Skeletal muscle satellite cell (primary cell): ENCODE results near the gene ELOB.
A peak's percentile ranks its signal among the peaks of the same experiment; 100 is the strongest.
"Not testable (repeated sequence)": the region's sequence is repeated elsewhere in the genome, so short reads cannot be mapped to it uniquely, and the experiment has no call there.

Experiments used
- H3K27me3 ChIP-seq: 2 replicates; pipeline ENCODE4 v1.7.0; 2013; ENCODE audit warnings: low read length; ENCODE audit not compliant: control insufficient read depth, insufficient read depth
- H3K36me3 ChIP-seq: 2 replicates; pipeline ENCODE4 v1.7.0; 2013; ENCODE audit warnings: mild to moderate bottlenecking, control low read depth, low read length; ENCODE audit not compliant: insufficient read depth
- H3K4me1 ChIP-seq: 2 replicates; pipeline ENCODE4 v1.7.0; 2013; ENCODE audit warnings: low read length; ENCODE audit not compliant: control insufficient read depth, insufficient read depth
- H3K4me2 ChIP-seq: 2 replicates; pipeline ENCODE4 v1.7.0; 2013; ENCODE audit warnings: mild to moderate bottlenecking, low read length
- H3K4me3 ChIP-seq: 2 replicates; pipeline ENCODE4 v1.7.0; 2013; ENCODE audit warnings: low read length
- H3K9ac ChIP-seq: 2 replicates; pipeline ENCODE4 v1.7.0; 2013; ENCODE audit warnings: mild to moderate bottlenecking, low read depth, low read length, moderate library complexity
- H3K9me3 ChIP-seq: replicated peaks from 2 replicates; pipeline ENCODE4 v1.7.0; 2013; ENCODE audit warnings: mild to moderate bottlenecking, control low read depth, low read length

Gene ELOB

DNA sequence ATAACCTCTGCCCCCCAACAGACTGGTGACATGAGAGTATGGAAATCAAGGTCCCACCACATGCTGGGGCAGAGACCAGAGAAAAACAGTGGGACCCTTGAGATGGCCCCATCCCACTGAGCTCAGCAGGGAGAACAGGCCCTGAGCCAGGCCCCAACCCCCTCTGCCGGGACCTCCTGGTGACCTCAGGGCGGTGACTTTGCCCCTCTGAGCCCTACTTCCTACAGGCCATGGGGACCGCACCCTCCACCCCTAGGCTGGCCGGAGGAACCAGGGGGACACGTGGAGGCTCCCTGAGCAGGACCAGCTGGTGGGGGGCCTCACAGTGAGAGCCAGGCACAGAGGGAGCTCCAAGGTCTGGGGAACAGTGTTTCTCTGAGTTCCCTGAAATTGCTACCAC is 38.5 kb downstream of the ELOB start:
- no peak overlapping the region for H3K9ac ChIP-seq
- H3K27me3 ChIP-seq = no peaks in the 10 kb centered on the region
- H3K36me3 ChIP-seq = no peaks in the 10 kb centered on the region
- H3K9me3 ChIP-seq = no peaks in the 10 kb centered on the region
- no peak overlapping the region for H3K4me2 ChIP-seq
- H3K4me3 ChIP-seq = no peak overlapping the region
- no peaks in the 10 kb centered on the region for H3K4me1 ChIP-seq

DNA sequence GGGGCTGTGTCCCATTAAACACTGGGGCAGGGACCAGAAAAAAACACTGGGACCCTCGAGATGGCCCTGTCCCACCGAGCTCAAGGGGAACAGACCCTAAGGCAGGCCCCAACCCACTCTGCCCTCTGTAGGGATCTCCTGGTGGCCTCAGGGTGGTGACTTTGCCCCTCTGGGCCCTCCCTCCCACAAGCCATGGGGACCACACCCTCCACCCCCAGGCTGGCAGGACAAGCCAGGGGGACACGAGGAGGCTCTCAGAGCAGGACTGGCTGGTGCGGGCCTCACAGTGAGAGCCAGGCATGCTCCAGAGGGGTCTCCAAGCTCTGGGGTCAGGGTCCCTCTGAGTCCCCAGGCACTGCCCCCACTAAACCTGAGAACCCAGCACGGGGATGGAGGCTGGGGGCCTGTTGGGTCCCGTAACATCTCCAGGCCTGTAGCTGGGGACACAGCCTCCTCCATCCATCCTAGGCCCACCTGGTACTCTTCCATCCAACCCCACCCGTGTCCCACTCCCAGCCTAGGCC is 39.1 kb downstream of the ELOB start:
- Histone ChIP-seq H3K9ac (no peak overlapping the region), H3K4me3 (no peak overlapping the region), H3K9me3 (no peaks in the 10 kb centered on the region), H3K36me3 (no peaks in the 10 kb centered on the region), H3K4me1 (no peaks in the 10 kb centered on the region), H3K4me2 (no peak overlapping the region), H3K27me3 (no peaks in the 10 kb centered on the region)

- no peaks in the 10 kb centered on the region for H3K27me3 ChIP-seq
- H3K4me2 ChIP-seq = no peak overlapping the region
- no peaks in the 10 kb centered on the region for H3K36me3 ChIP-seq
- H3K9me3 ChIP-seq = no peaks in the 10 kb centered on the region
- no peaks in the 10 kb centered on the region for H3K4me1 ChIP-seq
- no peak overlapping the region for H3K9ac ChIP-seq
- no peak overlapping the region for H3K4me3 ChIP-seq
These were observed 39.9 kb downstream of the ELOB start for GRCh38 chr16:2737238-2737605.

GRCh38 chr16:2736476-2737237 is 40.4 kb downstream of the ELOB start:
- H3K36me3 ChIP-seq = no peaks in the 10 kb centered on the region
- no peaks in the 10 kb centered on the region for H3K4me1 ChIP-seq
- no peak overlapping the region for H3K9ac ChIP-seq
- H3K9me3 ChIP-seq = no peaks in the 10 kb centered on the region
- no peak overlapping the region for H3K4me3 ChIP-seq
- no peak overlapping the region for H3K4me2 ChIP-seq
- no peaks in the 10 kb centered on the region for H3K27me3 ChIP-seq

DNA sequence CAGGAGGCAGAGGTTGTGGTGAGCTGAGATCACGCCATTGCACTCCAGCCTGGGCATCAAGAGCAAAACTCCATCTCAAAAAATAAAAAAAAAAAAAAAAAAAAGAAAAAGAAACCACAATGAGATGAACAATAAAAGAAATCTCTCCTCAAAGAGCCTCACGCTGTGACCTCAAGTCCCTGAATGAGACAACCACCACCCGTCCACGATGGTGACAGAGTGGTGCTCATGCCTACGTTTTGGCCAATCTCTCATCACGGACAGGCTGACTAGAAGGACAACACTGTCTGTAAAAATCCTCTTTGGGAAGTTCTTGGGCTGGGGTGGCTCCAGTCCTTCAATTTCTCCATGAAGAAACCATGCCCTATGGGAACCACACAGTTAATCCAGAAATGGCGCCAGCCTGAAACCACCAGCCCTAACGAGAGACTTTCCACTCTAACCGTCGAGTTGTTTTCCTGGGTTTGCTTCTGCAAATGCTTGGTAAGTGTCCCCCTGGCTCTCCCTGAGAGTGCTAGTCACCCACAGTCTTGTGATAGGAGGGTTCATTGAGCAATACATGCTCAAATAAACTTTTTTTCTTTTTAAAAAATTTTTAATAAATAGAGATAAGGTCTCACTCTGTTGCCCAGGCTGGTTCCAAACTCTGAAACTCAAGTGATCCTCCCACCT is 42.1 kb downstream of the ELOB start:
- H3K36me3 ChIP-seq = no peaks in the 10 kb centered on the region
- H3K27me3 ChIP-seq = peaks cover 6% of the 10 kb centered on the region
- H3K4me3 ChIP-seq = no peak overlapping the region
- no peak overlapping the region for H3K4me2 ChIP-seq
- no peaks in the 10 kb centered on the region for H3K4me1 ChIP-seq
- no peak overlapping the region for H3K9ac ChIP-seq
- H3K9me3 ChIP-seq = no peaks in the 10 kb centered on the region

DNA sequence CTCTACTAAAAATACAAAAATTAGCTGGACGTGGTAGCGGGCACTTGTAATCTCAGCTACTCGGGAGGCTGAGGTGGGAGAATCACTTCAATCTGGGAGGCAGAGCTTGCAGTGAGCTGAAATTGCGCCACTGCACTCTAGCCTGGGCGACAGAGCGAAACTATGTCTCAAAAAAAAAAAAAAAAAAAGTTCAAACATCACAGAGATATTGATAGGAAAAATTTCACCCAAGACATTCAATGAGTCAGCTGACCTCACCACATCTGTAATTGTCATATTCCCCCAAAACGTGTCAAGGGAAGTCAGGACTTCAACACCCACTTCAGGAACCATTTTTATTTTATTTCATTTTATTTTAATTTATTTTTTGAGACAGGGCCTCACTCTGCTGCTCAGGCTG is 49.0 kb downstream of the ELOB start:
- Histone ChIP-seq H3K27me3 (peaks cover 19% of the 10 kb centered on the region), H3K4me1 (peaks cover 3% of the 10 kb centered on the region), H3K9ac (no peak overlapping the region), H3K4me3 (no peak overlapping the region), H3K4me2 (no peak overlapping the region), H3K36me3 (no peaks in the 10 kb centered on the region), H3K9me3 (no peaks in the 10 kb centered on the region)

- Histone ChIP-seq H3K4me3 (no peak overlapping the region), H3K9me3 (no peaks in the 10 kb centered on the region), H3K4me1 (peaks cover 3% of the 10 kb centered on the region), H3K27me3 (peaks cover 19% of the 10 kb centered on the region), H3K36me3 (no peaks in the 10 kb centered on the region), H3K4me2 (no peak overlapping the region), H3K9ac (no peak overlapping the region)
These were observed 50.2 kb downstream of the ELOB start for GRCh38 chr16:2726923-2727322.

DNA sequence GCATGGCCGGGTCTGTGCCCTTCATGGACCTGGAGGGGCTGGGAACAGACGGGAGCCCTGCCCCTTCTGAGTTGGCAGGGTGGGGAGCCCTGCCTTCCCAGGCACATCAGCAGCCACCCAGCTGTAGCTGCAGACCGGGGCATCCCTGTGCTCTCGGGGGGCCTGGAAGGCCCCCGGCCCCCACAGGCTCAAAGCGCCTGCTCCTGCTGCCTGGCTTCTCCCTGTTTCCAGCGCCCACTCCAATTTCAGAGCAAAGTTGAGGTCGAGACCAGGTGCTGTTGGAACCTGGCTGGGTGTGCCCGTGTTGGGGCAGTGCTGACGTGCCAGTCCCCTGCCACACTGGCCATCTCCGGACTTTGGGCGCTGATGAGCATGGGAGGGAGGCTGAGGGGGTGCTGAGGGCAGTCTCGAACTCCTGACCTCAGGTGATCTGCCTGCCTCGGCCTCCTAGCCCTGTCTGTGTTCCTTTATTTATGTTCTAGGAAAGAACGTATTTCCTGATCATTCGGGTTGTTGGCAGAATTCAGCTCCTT is 52.2 kb downstream of the ELOB start:
- no peak overlapping the region for H3K4me3 ChIP-seq
- H3K9me3 ChIP-seq = no peaks in the 10 kb centered on the region
- H3K4me2 ChIP-seq = no peak overlapping the region
- H3K4me1 ChIP-seq = peaks cover 7% of the 10 kb centered on the region
- no peaks in the 10 kb centered on the region for H3K36me3 ChIP-seq
- peaks cover 14% of the 10 kb centered on the region for H3K27me3 ChIP-seq
- no peak overlapping the region for H3K9ac ChIP-seq

- H3K4me2 ChIP-seq = no peak overlapping the region
- H3K36me3 ChIP-seq = no peaks in the 10 kb centered on the region
These were observed 52.9 kb downstream of the ELOB start for GRCh38 chr16:2724088-2724676.

DNA sequence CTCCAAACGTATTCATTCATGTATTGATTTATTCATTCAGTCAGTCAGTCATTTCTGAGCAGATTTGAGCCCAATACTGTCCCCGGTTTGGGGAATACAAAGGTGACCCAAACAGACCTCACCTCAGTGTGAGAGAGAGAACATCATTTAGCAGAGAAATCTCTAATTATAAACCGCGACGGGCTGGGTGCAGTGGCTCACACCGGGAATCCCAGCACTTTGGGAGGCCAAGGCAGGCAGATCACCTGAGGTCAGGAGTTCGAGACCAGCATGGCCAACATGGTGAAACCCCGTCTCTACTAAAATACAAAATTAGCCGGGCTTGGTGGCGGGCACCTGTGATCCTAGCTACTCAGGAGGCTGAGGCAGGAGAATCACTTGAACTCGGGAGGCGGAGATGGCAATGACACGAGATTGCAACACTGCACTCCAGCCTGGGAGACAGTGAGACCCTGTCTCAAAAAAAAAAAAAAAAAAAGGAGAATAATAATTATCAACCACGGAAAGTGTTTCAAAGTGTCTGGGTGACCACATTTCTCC is 55.4 kb downstream of the ELOB start:
- Histone ChIP-seq H3K4me3 (peak overlapping the region; percentile 80), H3K4me2 (peak overlapping the region; percentile 50), H3K9ac (peak overlapping the region; percentile 39), H3K27me3 (peaks cover 14% of the 10 kb centered on the region)
- H3K4me1 ChIP-seq, H3K36me3 ChIP-seq, H3K9me3 ChIP-seq: not testable (repeated sequence)

More at GRCh38 chr16:2724088-2724676, 52.9 kb downstream of the ELOB start:
- H3K9ac ChIP-seq = no peak overlapping the region
- H3K4me1 ChIP-seq = peaks cover 9% of the 10 kb centered on the region
- peaks cover 14% of the 10 kb centered on the region for H3K27me3 ChIP-seq
- H3K9me3 ChIP-seq = no peaks in the 10 kb centered on the region
- no peak overlapping the region for H3K4me3 ChIP-seq
